Activated CD4-positive, alpha-beta memory T cell treated with anti-CD3 and anti-CD28 coated beads for 36 hours (primary cell): Measurements from ENCODE around the gene ABCF3. TPM values are rescaled to one million over a fixed set of nuclear protein-coding genes. Genes with fewer than 3 reads are reported as not detected.
"Not testable (repeated sequence)": the region's sequence is repeated elsewhere in the genome, so short reads cannot be mapped to it uniquely, and the experiment has no call there.

Source experiments
- CTCF ChIA-PET: fragments of 350-600 bp; sonication (Branson Sonifier 250); formaldehyde crosslinking; loops from one replicate; lab custom pipeline; 2021; ENCODE audit warnings: antibody characterized with exemption, inconsistent platforms; lab: Charles Lee
- POLR2A ChIA-PET: fragments of 350-600 bp; sonication (Branson Sonifier 250); formaldehyde crosslinking; loops from one replicate; lab custom pipeline; 2021; ENCODE audit warnings: antibody characterized with exemption; lab: Charles Lee
- DNase-seq: peaks from one replicate; pipeline ENCODE4 v3.0.0-alpha.2; 2020
- H3K27ac Mint-ChIP-seq: one replicate; pipeline ENCODE4 v1.8.0; 2021; ENCODE audit warnings: mixed read lengths
- H3K27me3 Mint-ChIP-seq: one replicate; pipeline ENCODE4 v1.8.0; 2021; ENCODE audit warnings: mixed read lengths
- H3K36me3 Mint-ChIP-seq: one replicate; pipeline ENCODE4 v1.8.0; 2021; ENCODE audit warnings: mixed read lengths
- H3K4me1 Mint-ChIP-seq: one replicate; pipeline ENCODE4 v1.8.0; 2021; ENCODE audit warnings: low read depth, mixed read lengths
- H3K4me3 Mint-ChIP-seq: one replicate; pipeline ENCODE4 v1.8.0; 2021; ENCODE audit warnings: mild to moderate bottlenecking, mixed read lengths
- H3K9me3 Mint-ChIP-seq: one replicate; pipeline ENCODE4 v1.8.0; 2021; ENCODE audit warnings: mixed read lengths
- intact Hi-C: fragments of 100-400 bp; cut with micrococcal nuclease; formaldehyde crosslinking; loops from one replicate; pipeline ENCODE4 v1.15.1; 2023
- total RNA-seq, 2 experiments: library from RNA; stranded (reverse); gene quantifications; one replicate each; pipeline ENCODE4 v1.2.3, GENCODE V29; 2021

ABCF3 gene
- total RNA-seq = 10 to 100 TPM; 41.2 to 48.7 TPM

- CTCF ChIA-PET = interaction anchor here (0.7 to 2.3 kb wide), 8 partner anchors 41 to 291 kb away, joined by 3 to 8 read pairs (median 4); partner anchors contain the start of genes ABCC5 and EEF1AKMT4
Measured at GRCh38 chr3:184186184-184186901, at the start of gene ABCF3. TSS of gene ABCF3 (plus strand) at chr3:184186199. CDS start at chr3:184186208, 9 bp downstream.

GRCh38 chr3:184140436-184140835 lies 45.6 kb upstream of the ABCF3 start:
- ChIA-PET CTCF (no interaction called here), POLR2A (interaction anchor here (0.5 kb wide), 1 partner anchor 11 kb away, joined by 3 read pairs; no protein-coding TSS in a partner anchor)
- DNase-seq = no peak
- Mint-ChIP-seq H3K27ac (no peak overlapping the region), H3K27me3 (no peaks in the 10 kb centered on the region), H3K9me3 (no peaks in the 10 kb centered on the region), H3K4me1 (peaks cover 20% of the 10 kb centered on the region), H3K36me3 (peaks cover 37% of the 10 kb centered on the region), H3K4me3 (no peak overlapping the region)
- intact Hi-C loops = no loop called here

More at GRCh38 chr3:184186184-184186901, at the start of gene ABCF3:
- H3K27ac Mint-ChIP-seq = peak within 1 kb of the TSS; percentile 92
- peak within 1 kb of the TSS; percentile 96 for H3K4me3 Mint-ChIP-seq
- H3K27me3 Mint-ChIP-seq = no peaks in the 10 kb centered on the region
- no peak for DNase-seq
- POLR2A ChIA-PET = interaction anchor here (0.6 to 1.9 kb wide), 5 partner anchors 12 to 149 kb away, joined by 3 to 6 read pairs (median 4); partner anchors contain the start of genes AP2M1, DVL3, EEF1AKMT4 and EIF2B5
- H3K9me3 Mint-ChIP-seq = no peaks in the 10 kb centered on the region
- H3K4me1 Mint-ChIP-seq = peaks cover 29% of the 10 kb centered on the region
- peaks cover 48% of the 10 kb centered on the region for H3K36me3 Mint-ChIP-seq
- intact Hi-C loops = loop anchor here (1.0 kb wide), 4 partner anchors 12 to 128 kb away; partner anchors contain the start of genes AP2M1, EIF2B5, EIF4G1 and PSMD2

GRCh38 chr3:184142199-184142598 lies 43.8 kb upstream of the ABCF3 start:
- DNase-seq = no peak
- Mint-ChIP-seq H3K36me3 (peaks cover 37% of the 10 kb centered on the region), H3K4me1 (peaks cover 8% of the 10 kb centered on the region), H3K27me3 (no peaks in the 10 kb centered on the region), H3K4me3 (no peak overlapping the region), H3K27ac (no peak overlapping the region), H3K9me3 (no peaks in the 10 kb centered on the region)
- ChIA-PET CTCF (no interaction called here), POLR2A (no interaction called here)
- intact Hi-C loops = no loop called here

- no peaks in the 10 kb centered on the region for H3K4me1 Mint-ChIP-seq
- intact Hi-C loops = no loop called here
- CTCF ChIA-PET = no interaction called here
- peaks cover 31% of the 10 kb centered on the region for H3K36me3 Mint-ChIP-seq
- no peak overlapping the region for H3K4me3 Mint-ChIP-seq
- DNase-seq = peak; percentile 23
- peak overlapping the region; percentile 44 for H3K27ac Mint-ChIP-seq
- POLR2A ChIA-PET = interaction anchor here (2.1 kb wide), 1 partner anchor 13 kb away, joined by 6 read pairs; the partner anchor contains the start of gene DVL3
- no peaks in the 10 kb centered on the region for H3K9me3 Mint-ChIP-seq
- H3K27me3 Mint-ChIP-seq = no peaks in the 10 kb centered on the region
Measured at GRCh38 chr3:184143327-184143726, 42.7 kb upstream of the ABCF3 start.

- intact Hi-C loops = loop anchor here (2.0 kb wide), 1 partner anchor 104 kb away; the partner anchor contains the start of genes ALG3 and EEF1AKMT4
- CTCF ChIA-PET = interaction anchor here (0.6 to 1.0 kb wide), 5 partner anchors 35 to 275 kb away, joined by 3 to 4 read pairs (median 3); partner anchors contain the start of gene ABCF3
- Mint-ChIP-seq H3K9me3 (no peaks in the 10 kb centered on the region), H3K27me3 (no peaks in the 10 kb centered on the region), H3K4me1 (no peaks in the 10 kb centered on the region), H3K27ac (no peak overlapping the region), H3K4me3 (no peak overlapping the region), H3K36me3 (peaks cover 30% of the 10 kb centered on the region)
- POLR2A ChIA-PET = interaction anchor here (2.1 kb wide), 1 partner anchor 11 kb away, joined by 6 read pairs; the partner anchor contains the start of gene DVL3
- no peak for DNase-seq
Measured at GRCh38 chr3:184144505-184144904, 41.5 kb upstream of the ABCF3 start.

GRCh38 chr3:184145111-184145524 lies 40.9 kb upstream of the ABCF3 start:
- Mint-ChIP-seq H3K4me1 (no peaks in the 10 kb centered on the region), H3K27ac (no peak overlapping the region), H3K36me3 (peaks cover 27% of the 10 kb centered on the region), H3K27me3 (no peaks in the 10 kb centered on the region), H3K4me3 (no peak overlapping the region), H3K9me3 (no peaks in the 10 kb centered on the region)
- intact Hi-C loops = loop anchor here (2.0 kb wide), 1 partner anchor 104 kb away; the partner anchor contains the start of genes ALG3 and EEF1AKMT4
- POLR2A ChIA-PET = interaction anchor here (2.1 kb wide), 1 partner anchor 11 kb away, joined by 6 read pairs; the partner anchor contains the start of gene DVL3
- CTCF ChIA-PET = interaction anchor here (0.6 to 1.3 kb wide), 7 partner anchors 36 to 397 kb away, joined by 3 to 4 read pairs (median 3); partner anchors contain the start of gene ABCF3
- peak; percentile 53 for DNase-seq

- Mint-ChIP-seq H3K27ac (no peak overlapping the region), H3K4me1 (no peaks in the 10 kb centered on the region), H3K4me3 (no peak overlapping the region), H3K27me3 (no peaks in the 10 kb centered on the region), H3K36me3 (peaks cover 20% of the 10 kb centered on the region), H3K9me3 (no peaks in the 10 kb centered on the region)
- ChIA-PET CTCF (interaction anchor here (0.7 to 1.3 kb wide), 3 partner anchors 96 to 397 kb away, joined by 3 to 4 read pairs (median 4); no protein-coding TSS in a partner anchor), POLR2A (interaction anchor here (0.6 kb wide), 1 partner anchor 147 kb away, joined by 3 read pairs; no protein-coding TSS in a partner anchor)
- intact Hi-C loops = loop anchor here (2.0 kb wide), 1 partner anchor 103 kb away; the partner anchor contains the start of genes ALG3 and EEF1AKMT4
- DNase-seq = no peak
Measured at GRCh38 chr3:184145751-184146270, 40.2 kb upstream of the ABCF3 start.

GRCh38 chr3:184148076-184148475 lies 37.9 kb upstream of the ABCF3 start:
- Mint-ChIP-seq H3K27ac (no peak overlapping the region), H3K9me3 (no peaks in the 10 kb centered on the region), H3K27me3 (no peaks in the 10 kb centered on the region), H3K4me1 (no peaks in the 10 kb centered on the region), H3K36me3 (peaks cover 6% of the 10 kb centered on the region), H3K4me3 (no peak overlapping the region)
- intact Hi-C loops = no loop called here
- DNase-seq = no peak
- ChIA-PET POLR2A (no interaction called here), CTCF (interaction anchor here (1.3 kb wide), 1 partner anchor 79 kb away, joined by 3 read pairs; no protein-coding TSS in a partner anchor)

GRCh38 chr3:184149123-184149522 lies 36.9 kb upstream of the ABCF3 start:
- no peak for DNase-seq
- Mint-ChIP-seq H3K36me3 (peaks cover 3% of the 10 kb centered on the region), H3K27me3 (no peaks in the 10 kb centered on the region), H3K27ac (no peak overlapping the region), H3K4me1 (no peaks in the 10 kb centered on the region), H3K4me3 (no peak overlapping the region), H3K9me3 (no peaks in the 10 kb centered on the region)
- intact Hi-C loops = no loop called here
- POLR2A ChIA-PET = interaction anchor here (0.5 kb wide), 1 partner anchor 19 kb away, joined by 4 read pairs; no protein-coding TSS in a partner anchor
- CTCF ChIA-PET = interaction anchor here (0.6 kb wide), 1 partner anchor 558 kb away, joined by 4 read pairs; no protein-coding TSS in a partner anchor

GRCh38 chr3:184149770-184150169 lies 36.2 kb upstream of the ABCF3 start:
- H3K36me3 Mint-ChIP-seq, H3K27ac Mint-ChIP-seq, intact Hi-C loops, H3K4me1 Mint-ChIP-seq, DNase-seq, CTCF ChIA-PET, H3K9me3 Mint-ChIP-seq, H3K4me3 Mint-ChIP-seq, H3K27me3 Mint-ChIP-seq: not testable (repeated sequence)
- POLR2A ChIA-PET = interaction anchor here (0.5 kb wide), 1 partner anchor 18 kb away, joined by 4 read pairs; no protein-coding TSS in a partner anchor

GRCh38 chr3:184154885-184155643 lies 30.9 kb upstream of the ABCF3 start, which contains the start of gene DVL3:
TSS of gene DVL3 (plus strand) at chr3:184155377. CDS start at chr3:184155636, 259 bp downstream.
- peak; percentile 57 for DNase-seq
- intact Hi-C loops = loop anchor here (1.0 to 2.0 kb wide), 2 partner anchors 20 kb away; partner anchors contain the start of genes AP2M1 and EIF2B5
- Mint-ChIP-seq H3K4me3 (peak within 1 kb of the TSS; percentile 95), H3K27ac (peak within 1 kb of the TSS; percentile 60), H3K9me3 (no peaks in the 10 kb centered on the region), H3K27me3 (no peaks in the 10 kb centered on the region), H3K36me3 (no peaks in the 10 kb centered on the region), H3K4me1 (peaks cover 18% of the 10 kb centered on the region)
- ChIA-PET POLR2A (interaction anchor here (0.7 to 1.6 kb wide), 4 partner anchors 11 to 31 kb away, joined by 3 to 7 read pairs (median 4); partner anchors contain the start of genes ABCF3 and EIF2B5), CTCF (interaction anchor here (1.2 to 1.9 kb wide), 3 partner anchors 20 to 259 kb away, joined by 5 to 6 read pairs (median 6); partner anchors contain the start of gene EIF2B5)
